Muscle of arm (tissue), 14 donors: ENCODE measurements around the gene ZNF582. TPM values are rescaled to one million over a fixed set of nuclear protein-coding genes. Genes with fewer than 3 reads are reported as not detected.

Experiments used
- DNase-seq: peaks from one replicate; pipeline ENCODE4 v3.0.0-alpha.2; 2013
- long read RNA-seq, 11 donors: transcript quantifications; one replicate each; lab custom pipeline, GENCODE V29; 2026
- polyA plus RNA-seq, 12 donors: library from polyadenylated mRNA; unstranded; fragments of 120-200 nt; gene quantifications; one replicate each; pipeline ENCODE4 v1.2.1, GENCODE V29; 2013; ENCODE audit not compliant: insufficient read length in 12 of 12

The ZNF582 gene
- polyA plus RNA-seq, result 1 to 10 TPM in 11 of 12 donors, not detected in 1; 4.9 to 9.4 (median 7.1) TPM
- long read RNA-seq, donor 1, partial matches to known transcripts, result 0 of 1 reads
- long read RNA-seq, donor 1, other reads (novel, unspliced or antisense), result 0 of 1 reads
- long read RNA-seq, donor 2, partial matches to known transcripts, result 7 of 29 reads
- long read RNA-seq, donor 2, other reads (novel, unspliced or antisense), result 20 of 29 reads
- long read RNA-seq, donor 3, result 0 reads
- long read RNA-seq, donor 4, partial matches to known transcripts, result 0 of 1 reads
- long read RNA-seq, donor 4, other reads (novel, unspliced or antisense), result 0 of 1 reads
- long read RNA-seq, donor 5, partial matches to known transcripts, result 36 of 38 reads
- long read RNA-seq, donor 5, other reads (novel, unspliced or antisense), result 0 of 38 reads
- long read RNA-seq, donor 6, partial matches to known transcripts, result 7 of 11 reads
- long read RNA-seq, donor 6, other reads (novel, unspliced or antisense), result 0 of 11 reads
- long read RNA-seq, donor 7, result 0 reads
- long read RNA-seq, donor 8, result 0 reads
- long read RNA-seq, donor 9, result 0 reads
- long read RNA-seq, donor 10, partial matches to known transcripts, result 0 of 4 reads
- long read RNA-seq, donor 10, other reads (novel, unspliced or antisense), result 0 of 4 reads
- long read RNA-seq, donor 11, partial matches to known transcripts, result 0 of 8 reads
- long read RNA-seq, donor 11, other reads (novel, unspliced or antisense), result 6 of 8 reads

DNA sequence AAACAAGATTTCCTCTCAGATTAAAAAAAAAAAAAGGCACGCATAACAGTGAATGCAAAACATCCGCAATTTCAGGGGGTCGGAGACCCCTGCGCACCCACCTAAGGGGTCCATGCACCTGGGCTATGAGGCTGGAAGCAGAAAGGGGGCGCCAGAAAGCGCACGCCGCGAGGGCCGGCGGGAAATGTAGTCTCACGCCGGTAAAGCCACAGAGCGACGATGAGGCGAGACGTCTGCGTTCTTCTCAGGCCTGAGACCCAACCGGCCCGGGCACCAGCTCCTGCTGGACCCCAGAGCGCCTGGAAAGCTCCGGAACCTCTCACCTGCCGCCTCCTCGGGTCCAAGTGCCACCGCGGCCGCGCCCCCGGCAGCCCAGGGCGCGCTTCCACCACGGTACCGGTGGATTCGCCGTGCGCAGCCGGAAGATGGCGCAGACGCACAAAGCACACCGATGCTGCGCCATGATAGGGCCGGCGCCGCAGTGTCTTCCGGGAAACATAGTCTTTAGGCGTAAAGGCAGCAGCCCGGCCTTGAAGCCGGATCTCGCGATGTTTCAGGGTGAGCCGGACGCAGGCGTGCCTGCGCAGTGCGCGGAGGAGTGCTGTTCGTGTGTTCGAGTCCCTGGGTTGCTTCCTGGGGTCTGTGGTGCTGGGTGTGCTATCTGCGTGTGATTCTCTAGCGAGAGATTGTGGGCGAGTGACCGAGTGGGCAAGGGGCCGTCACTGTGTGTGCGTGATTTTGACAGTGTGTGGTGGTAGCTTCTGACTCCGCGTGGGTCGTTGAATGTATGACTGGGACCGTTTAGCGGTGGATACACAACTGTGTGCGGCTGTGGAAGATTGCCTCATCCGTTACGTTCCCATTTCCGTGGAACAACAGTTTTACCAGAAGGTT is at the start of gene ZNF582:
Gene ZNF582, minus strand, starts transcription at position 416 of the 894 bp plus-strand sequence. CDS start 1,782 bp downstream, outside the sequence.
- peak; percentile 97 for DNase-seq

GRCh38 chr19:56441206-56441792 is 48.0 kb upstream of the ZNF582 start:
- no peak for DNase-seq

GRCh38 chr19:56423985-56424353 is 30.6 kb upstream of the ZNF582 start:
- no peak for DNase-seq

GRCh38 chr19:56423276-56423984 is 30.1 kb upstream of the ZNF582 start:
- DNase-seq, result no peak

- no peak for DNase-seq
Observed at GRCh38 chr19:56405062-56405461, 11.7 kb upstream of the ZNF582 start.

GRCh38 chr19:56404705-56405056 is 11.3 kb upstream of the ZNF582 start:
- no peak for DNase-seq

DNA sequence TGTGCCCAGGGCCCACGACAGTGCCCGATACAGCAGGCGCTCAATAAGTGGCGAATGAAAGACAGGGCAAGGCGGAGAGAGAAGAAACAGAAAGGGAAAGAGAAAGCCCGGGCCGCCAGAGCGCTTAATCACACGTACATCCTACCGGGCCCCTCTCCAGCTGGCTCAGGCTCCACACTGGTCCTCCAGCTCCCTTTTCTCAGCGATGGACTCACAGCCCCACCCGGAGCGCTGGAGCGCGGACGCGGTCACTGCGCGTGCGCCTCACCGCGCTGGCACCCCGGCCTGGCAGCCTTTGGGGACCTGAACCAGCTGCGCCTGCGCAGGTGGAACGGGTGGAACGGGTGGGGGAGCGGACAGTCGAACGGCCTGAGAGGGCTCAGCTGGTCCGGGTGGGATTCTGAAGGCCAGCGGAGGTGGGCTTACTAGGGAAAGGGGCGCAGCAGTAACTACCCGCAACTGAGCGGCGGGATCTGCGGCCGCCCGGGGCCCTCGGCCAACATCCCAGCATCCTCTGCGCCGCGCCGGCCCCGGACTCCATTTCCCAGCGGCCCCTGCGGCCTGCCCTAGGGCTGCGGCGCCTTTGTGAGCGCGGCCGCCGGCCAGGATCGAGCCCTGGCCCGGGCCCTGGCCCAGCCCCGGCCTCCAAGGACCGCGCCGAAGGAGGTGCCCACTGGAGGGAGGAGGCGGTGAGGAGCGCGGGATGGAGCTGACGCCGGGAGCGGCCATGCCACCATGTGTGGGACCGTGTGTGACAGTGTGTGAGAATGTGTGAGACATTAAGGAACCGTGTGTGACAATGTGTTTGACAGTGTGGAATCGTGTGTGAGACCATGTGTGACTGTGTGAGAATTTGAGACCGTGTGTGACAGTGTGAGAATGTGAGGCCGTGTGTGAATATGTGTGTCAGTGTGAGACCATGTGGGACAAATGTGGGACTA is 10.7 kb upstream of the ZNF582 start, which contains the start of gene ZNF583:
Gene ZNF583, plus strand, starts transcription at position 569 of the 941 bp plus-strand sequence. CDS start 2,783 bp downstream, outside the sequence.
- peak; percentile 98 for DNase-seq

- peak; percentile 3 for DNase-seq
Observed at GRCh38 chr19:56403261-56403660, 9.9 kb upstream of the ZNF582 start.

- no peak for DNase-seq
Observed at GRCh38 chr19:56400485-56400884, 7.2 kb upstream of the ZNF582 start.

GRCh38 chr19:56398809-56399208 is 5.5 kb upstream of the ZNF582 start:
- DNase-seq, result no peak

DNA sequence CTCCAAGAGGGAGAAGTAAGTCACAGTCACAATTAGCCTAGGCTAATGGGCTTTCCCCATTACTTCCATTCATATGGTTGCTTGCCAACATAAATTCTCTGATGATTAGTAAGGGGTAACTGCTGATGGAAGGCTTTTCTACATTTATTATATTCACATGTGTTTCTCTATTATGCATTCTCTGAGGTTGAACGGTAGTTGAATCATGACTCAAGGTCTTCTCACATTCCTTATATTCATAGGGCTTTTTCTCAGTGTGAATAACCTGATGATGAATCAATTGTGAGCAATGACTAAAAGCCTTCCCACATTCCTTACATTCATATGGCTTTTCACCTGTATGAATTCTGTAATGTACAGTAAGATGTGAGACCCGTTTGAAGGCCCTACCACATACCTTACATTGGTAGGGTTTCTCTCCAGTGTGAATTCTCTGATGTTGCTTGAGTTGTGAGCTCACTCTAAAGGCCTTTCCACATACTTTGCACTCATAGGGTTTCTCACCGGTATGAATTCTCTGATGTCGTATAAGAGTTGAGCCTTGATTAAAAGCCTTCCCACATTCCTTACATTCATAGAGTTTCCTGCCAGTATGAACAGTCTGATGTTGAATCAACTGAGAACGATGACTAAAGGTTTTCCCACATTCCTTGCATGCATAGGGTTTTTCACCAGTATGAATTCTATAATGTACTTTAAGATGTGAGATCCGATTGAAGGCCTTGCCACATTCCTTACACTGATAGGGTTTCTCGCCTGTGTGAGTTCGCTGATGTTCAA is 9.3 kb downstream of the ZNF582 start:
- no peak for DNase-seq

- DNase-seq, result no peak
Observed at GRCh38 chr19:56377105-56377924, 16.0 kb downstream of the ZNF582 start.

DNA sequence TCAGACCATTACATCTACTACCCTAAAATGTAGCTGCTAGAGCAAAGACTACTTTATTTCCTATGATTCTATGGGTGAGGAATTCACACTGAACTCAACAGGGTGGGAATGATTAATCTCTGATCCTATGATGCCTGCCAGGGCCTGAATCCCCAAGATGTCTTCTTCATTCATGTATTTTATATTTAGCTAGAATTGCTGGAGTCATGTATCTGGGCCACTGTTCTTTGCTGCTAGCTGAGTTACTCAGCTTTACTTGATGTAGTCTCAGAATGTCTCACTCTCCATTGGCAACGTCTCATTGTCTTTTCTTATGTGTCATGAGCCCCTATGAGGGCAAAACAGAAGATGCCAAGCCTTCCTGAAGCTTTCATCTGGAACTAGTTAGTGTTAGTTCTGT is 21.1 kb downstream of the ZNF582 start:
- no peak for DNase-seq

- DNase-seq, result no peak
Observed at GRCh38 chr19:56369886-56370676, 23.3 kb downstream of the ZNF582 start.

GRCh38 chr19:56367829-56368711 is 25.3 kb downstream of the ZNF582 start:
- DNase-seq, result peak; percentile 95

DNA sequence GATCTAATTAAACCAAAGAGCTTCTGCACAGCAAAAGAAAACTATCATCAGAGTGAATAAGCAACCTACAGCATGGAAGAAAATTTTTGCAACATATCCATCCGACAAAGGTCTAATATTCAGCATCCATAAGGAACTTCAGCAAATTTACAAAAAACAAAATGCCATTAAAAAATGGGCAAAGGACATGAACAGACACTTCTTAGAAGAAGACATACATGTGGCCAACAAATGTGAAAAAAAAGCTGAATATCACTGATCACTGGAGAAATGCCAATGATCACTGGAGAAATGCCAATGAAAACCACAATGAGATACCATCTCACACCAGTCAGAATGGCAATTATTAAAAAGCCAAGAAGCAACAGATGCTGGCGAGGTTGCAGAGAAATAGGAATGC is 32.5 kb downstream of the ZNF582 start:
- no peak for DNase-seq
